Testis (tissue), 3 donors: ENCODE data around the gene COX6B2. TPM values are rescaled to one million over a fixed set of nuclear protein-coding genes. Genes with fewer than 3 reads are reported as not detected.

ENCODE experiments used
- DNase-seq: peaks from one replicate; pipeline ENCODE4 v3.0.0-alpha.2; 2019
- H3K27ac ChIP-seq, 2 donors: fragments of 200-600 bp; sonication (generic); one replicate each; pipeline ENCODE4 v1.5.1; 2019
- H3K27me3 ChIP-seq: fragments of 200-600 bp; sonication (generic); one replicate; pipeline ENCODE4 v1.5.1; 2019
- H3K36me3 ChIP-seq: fragments of 200-600 bp; sonication (generic); one replicate; pipeline ENCODE4 v1.5.1; 2017; ENCODE audit warnings: low read depth; ENCODE audit errors: missing control alignments
- H3K4me1 ChIP-seq: fragments of 200-600 bp; sonication (generic); one replicate; pipeline ENCODE4 v1.5.1; 2019
- H3K4me3 ChIP-seq, 2 donors: fragments of 200-600 bp; sonication (generic); one replicate each; pipeline ENCODE4 v1.5.1; 2017 to 2019
- H3K9me3 ChIP-seq: fragments of 200-600 bp; sonication (generic); one replicate; pipeline ENCODE4 v1.5.1; 2017
- POLR2A ChIP-seq: fragments of 450-650 bp; IDR thresholded peaks from one replicate; pipeline ENCODE4 v1.6.1; 2017; ENCODE audit warnings: antibody characterized with exemption, mild to moderate bottlenecking, moderate library complexity
- WGBS, 2 donors: methylation state at CpG; one replicate each; pipeline ENCODE4 v1.1.5; 2018; 5-methylcytosine and 5-hydroxymethylcytosine counted together
- intact Hi-C: fragments of 100-400 bp; cut with DNase I; formaldehyde crosslinking; loops from one replicate; pipeline ENCODE4 v1.15.1; 2023; ENCODE audit warnings: low total_unique reads
- polyA plus RNA-seq: library from polyadenylated mRNA; stranded (reverse); fragments of 350-450 nt; fragmentation: Illumina TruSeq; extraction: RNeasy Lipid Tissue Mini Kit (QIAGEN cat#74804); gene quantifications from one replicate; pipeline ENCODE4 v1.2.3, GENCODE V29; 2014; ENCODE audit warnings: low read depth, low replicate concordance; ENCODE audit not compliant: insufficient read depth
- total RNA-seq, 2 donors: library from RNA; depleted of rRNA; stranded (reverse); fragments of >200 nt; gene quantifications; one replicate each; pipeline ENCODE4 v1.2.3, GENCODE V29; 2016
- TF ChIP-seq, protein P1 (sequence below), 3 experiments: fragments of 450-650 bp in 2 of 3; fragments of 200-600 bp in 1 of 3; sonication (generic) in 1 of 3; IDR thresholded peaks; one replicate each; pipeline ENCODE4 v1.5.1; 2016 to 2019; ENCODE audit warnings: antibody characterized with exemption in 3 of 3, mild to moderate bottlenecking in 2 of 3, moderate library complexity in 1 of 3

Gene COX6B2
- total and polyA plus RNA-seq, 3 donors from 2014 or later: 27.9 to 171 (median 47.5) TPM

GRCh38 chr19:55350620-55351315 is 3.8 kb downstream of the COX6B2 start:
- DNase-seq: no peak
- Histone ChIP-seq H3K4me1 (peaks cover 8% of the 10 kb centered on the region), H3K27me3 (no peaks in the 10 kb centered on the region), H3K36me3 (no peaks in the 10 kb centered on the region), H3K27ac (no peak overlapping the region), H3K9me3 (no peaks in the 10 kb centered on the region), H3K4me3 (no peak overlapping the region)
- WGBS, 2 donors: 81 to 89% methylated on average over 10 to 11 of the region's 11 CpGs
- no peak for TF ChIP-seq POLR2A
- TF ChIP-seq, protein P1, sequence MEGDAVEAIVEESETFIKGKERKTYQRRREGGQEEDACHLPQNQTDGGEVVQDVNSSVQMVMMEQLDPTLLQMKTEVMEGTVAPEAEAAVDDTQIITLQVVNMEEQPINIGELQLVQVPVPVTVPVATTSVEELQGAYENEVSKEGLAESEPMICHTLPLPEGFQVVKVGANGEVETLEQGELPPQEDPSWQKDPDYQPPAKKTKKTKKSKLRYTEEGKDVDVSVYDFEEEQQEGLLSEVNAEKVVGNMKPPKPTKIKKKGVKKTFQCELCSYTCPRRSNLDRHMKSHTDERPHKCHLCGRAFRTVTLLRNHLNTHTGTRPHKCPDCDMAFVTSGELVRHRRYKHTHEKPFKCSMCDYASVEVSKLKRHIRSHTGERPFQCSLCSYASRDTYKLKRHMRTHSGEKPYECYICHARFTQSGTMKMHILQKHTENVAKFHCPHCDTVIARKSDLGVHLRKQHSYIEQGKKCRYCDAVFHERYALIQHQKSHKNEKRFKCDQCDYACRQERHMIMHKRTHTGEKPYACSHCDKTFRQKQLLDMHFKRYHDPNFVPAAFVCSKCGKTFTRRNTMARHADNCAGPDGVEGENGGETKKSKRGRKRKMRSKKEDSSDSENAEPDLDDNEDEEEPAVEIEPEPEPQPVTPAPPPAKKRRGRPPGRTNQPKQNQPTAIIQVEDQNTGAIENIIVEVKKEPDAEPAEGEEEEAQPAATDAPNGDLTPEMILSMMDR (IDR thresholded peaks at IDR 0.05): no peak
- intact Hi-C loops: no loop called here

- Histone ChIP-seq H3K4me1 (no peaks in the 10 kb centered on the region), H3K27me3 (no peaks in the 10 kb centered on the region), H3K36me3 (no peaks in the 10 kb centered on the region), H3K4me3 (no peak overlapping the region), H3K27ac (no peak overlapping the region), H3K9me3 (no peaks in the 10 kb centered on the region)
- WGBS, 2 donors: 75 to 82% methylated on average over 13 to 22 of the region's 22 CpGs
- intact Hi-C loops: no loop called here
- DNase-seq: no peak
- TF ChIP-seq, protein P1 (IDR thresholded peaks at IDR 0.05): no peak
- TF ChIP-seq POLR2A: no peak
These were observed 6.0 kb downstream of the COX6B2 start for GRCh38 chr19:55348317-55349034.

GRCh38 chr19:55347442-55348009 is 7.0 kb downstream of the COX6B2 start:
- 71 to 86% methylated on average over 4 to 7 of the region's 10 CpGs for WGBS, 2 donors
- Histone ChIP-seq H3K27ac (no peak overlapping the region), H3K4me3 (no peak overlapping the region), H3K4me1 (no peaks in the 10 kb centered on the region), H3K36me3 (no peaks in the 10 kb centered on the region), H3K9me3 (no peaks in the 10 kb centered on the region), H3K27me3 (no peaks in the 10 kb centered on the region)
- no peak for DNase-seq
- intact Hi-C loops: no loop called here
- TF ChIP-seq, protein P1 (IDR thresholded peaks at IDR 0.05): no peak
- no peak for TF ChIP-seq POLR2A

- H3K9me3 ChIP-seq: no peaks in the 10 kb centered on the region
- no peaks in the 10 kb centered on the region for H3K4me1 ChIP-seq
- no peak overlapping the region for H3K27ac ChIP-seq
- intact Hi-C loops: no loop called here
- H3K36me3 ChIP-seq: no peaks in the 10 kb centered on the region
- DNase-seq: no peak
- H3K27me3 ChIP-seq: no peaks in the 10 kb centered on the region
- no peak overlapping the region for H3K4me3 ChIP-seq
- WGBS, 2 donors: 86 to 94% methylated on average over 9 to 32 of the region's 41 CpGs
- TF ChIP-seq POLR2A: no peak
- TF ChIP-seq, protein P1 (IDR thresholded peaks at IDR 0.05): no peak
These were observed 7.6 kb downstream of the COX6B2 start for GRCh38 chr19:55346725-55347441.
